ENCODE results near the gene CAMK2A.

Gene CAMK2A

GRCh38 chr5:150327139-150327538, 37.6 kb upstream of the CAMK2A start:
- no peaks in the 10 kb centered on the region for H3K36me3 ChIP-seq (ENCODE audit: insufficient read depth)
- H4K20me1 ChIP-seq (ENCODE audit: insufficient read depth): no peaks in the 10 kb centered on the region
- H3K4me1 ChIP-seq (ENCODE audit: low read depth, poor library complexity, severe bottlenecking): peaks cover 11% of the 10 kb centered on the region
- H3K79me2 ChIP-seq (ENCODE audit: insufficient read depth, low read depth): no peaks in the 10 kb centered on the region
- H3K27me3 ChIP-seq (ENCODE audit: insufficient read depth, low read depth): no peaks in the 10 kb centered on the region
- no peak for TF ChIP-seq CTCF (conservative IDR thresholded peaks at IDR 0.05; ENCODE audit: low read depth, low read length)
- no peak overlapping the region for H3K4me2 ChIP-seq
- H3K27ac ChIP-seq: no peak overlapping the region
- no peak overlapping the region for H3K4me3 ChIP-seq (IDR thresholded peaks at IDR 0.05; ENCODE audit: insufficient read depth, low read depth, low read length)
- no peak overlapping the region for H3K9ac ChIP-seq
- no peak overlapping the region for H2AFZ ChIP-seq (ENCODE audit: low read depth)

GRCh38 chr5:150326707-150327106, 37.1 kb upstream of the CAMK2A start:
- Histone ChIP-seq H2AFZ (ENCODE audit: low read depth) (no peak overlapping the region), H3K9ac (no peak overlapping the region), H3K4me1 (ENCODE audit: low read depth, poor library complexity, severe bottlenecking) (peaks cover 7% of the 10 kb centered on the region), H3K27ac (no peak overlapping the region), H3K4me2 (no peak overlapping the region), H3K4me3 (IDR thresholded peaks at IDR 0.05; ENCODE audit: insufficient read depth, low read depth, low read length) (no peak overlapping the region), H4K20me1 (ENCODE audit: insufficient read depth) (no peaks in the 10 kb centered on the region), H3K27me3 (ENCODE audit: insufficient read depth, low read depth) (no peaks in the 10 kb centered on the region), H3K36me3 (ENCODE audit: insufficient read depth) (no peaks in the 10 kb centered on the region), H3K79me2 (ENCODE audit: insufficient read depth, low read depth) (no peaks in the 10 kb centered on the region)
- TF ChIP-seq CTCF (conservative IDR thresholded peaks at IDR 0.05; ENCODE audit: low read depth, low read length): no peak

- no peaks in the 10 kb centered on the region for H3K79me2 ChIP-seq (ENCODE audit: insufficient read depth, low read depth)
- no peak overlapping the region for H3K4me3 ChIP-seq (IDR thresholded peaks at IDR 0.05; ENCODE audit: insufficient read depth, low read depth, low read length)
- no peaks in the 10 kb centered on the region for H3K36me3 ChIP-seq (ENCODE audit: insufficient read depth)
- no peak overlapping the region for H3K27ac ChIP-seq
- no peak overlapping the region for H3K4me2 ChIP-seq
- no peaks in the 10 kb centered on the region for H3K4me1 ChIP-seq (ENCODE audit: low read depth, poor library complexity, severe bottlenecking)
- H3K27me3 ChIP-seq (ENCODE audit: insufficient read depth, low read depth): no peaks in the 10 kb centered on the region
- no peak for TF ChIP-seq CTCF (conservative IDR thresholded peaks at IDR 0.05; ENCODE audit: low read depth, low read length)
- no peaks in the 10 kb centered on the region for H4K20me1 ChIP-seq (ENCODE audit: insufficient read depth)
- no peak overlapping the region for H2AFZ ChIP-seq (ENCODE audit: low read depth)
- H3K9ac ChIP-seq: no peak overlapping the region
Observed at GRCh38 chr5:150325426-150325825, 35.9 kb upstream of the CAMK2A start.

- Histone ChIP-seq H3K4me2 (no peak overlapping the region), H3K9ac (no peak overlapping the region), H2AFZ (ENCODE audit: low read depth) (no peak overlapping the region), H3K4me1 (ENCODE audit: low read depth, poor library complexity, severe bottlenecking) (peaks cover 16% of the 10 kb centered on the region), H4K20me1 (ENCODE audit: insufficient read depth) (no peaks in the 10 kb centered on the region), H3K79me2 (ENCODE audit: insufficient read depth, low read depth) (no peaks in the 10 kb centered on the region), H3K27me3 (ENCODE audit: insufficient read depth, low read depth) (no peaks in the 10 kb centered on the region), H3K4me3 (IDR thresholded peaks at IDR 0.05; ENCODE audit: insufficient read depth, low read depth, low read length) (no peak overlapping the region), H3K27ac (no peak overlapping the region), H3K36me3 (ENCODE audit: insufficient read depth) (no peaks in the 10 kb centered on the region)
- no peak for TF ChIP-seq CTCF (conservative IDR thresholded peaks at IDR 0.05; ENCODE audit: low read depth, low read length)
Observed at GRCh38 chr5:150323819-150324218, 34.2 kb upstream of the CAMK2A start.
